Measurements from ENCODE around the gene FAAP100. TPM values are rescaled to one million over a fixed set of nuclear protein-coding genes. Genes with fewer than 3 reads are reported as not detected.

The FAAP100 gene
- total and polyA plus RNA-seq, 7 donors: 6.6 to 27.2 (median 10.9) TPM

- intact Hi-C loops (cut with DNase I): no loop called here
- TF ChIP-seq EP300 (IDR thresholded peaks at IDR 0.05) (no peak), POLR2A (IDR thresholded peaks at IDR 0.05) (no peak), POLR2AphosphoS5 (IDR thresholded peaks at IDR 0.05) (no peak)
- TF ChIP-seq, protein P1, sequence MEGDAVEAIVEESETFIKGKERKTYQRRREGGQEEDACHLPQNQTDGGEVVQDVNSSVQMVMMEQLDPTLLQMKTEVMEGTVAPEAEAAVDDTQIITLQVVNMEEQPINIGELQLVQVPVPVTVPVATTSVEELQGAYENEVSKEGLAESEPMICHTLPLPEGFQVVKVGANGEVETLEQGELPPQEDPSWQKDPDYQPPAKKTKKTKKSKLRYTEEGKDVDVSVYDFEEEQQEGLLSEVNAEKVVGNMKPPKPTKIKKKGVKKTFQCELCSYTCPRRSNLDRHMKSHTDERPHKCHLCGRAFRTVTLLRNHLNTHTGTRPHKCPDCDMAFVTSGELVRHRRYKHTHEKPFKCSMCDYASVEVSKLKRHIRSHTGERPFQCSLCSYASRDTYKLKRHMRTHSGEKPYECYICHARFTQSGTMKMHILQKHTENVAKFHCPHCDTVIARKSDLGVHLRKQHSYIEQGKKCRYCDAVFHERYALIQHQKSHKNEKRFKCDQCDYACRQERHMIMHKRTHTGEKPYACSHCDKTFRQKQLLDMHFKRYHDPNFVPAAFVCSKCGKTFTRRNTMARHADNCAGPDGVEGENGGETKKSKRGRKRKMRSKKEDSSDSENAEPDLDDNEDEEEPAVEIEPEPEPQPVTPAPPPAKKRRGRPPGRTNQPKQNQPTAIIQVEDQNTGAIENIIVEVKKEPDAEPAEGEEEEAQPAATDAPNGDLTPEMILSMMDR (IDR thresholded peaks at IDR 0.05): no peak
- Histone ChIP-seq H3K27me3 (no peaks in the 10 kb centered on the region), H3K9me3 (no peaks in the 10 kb centered on the region), H3K36me3 (peaks cover 14 to 53% (median 31%) of the 10 kb centered on the region in 4 donors), H3K4me1 (peaks cover 0 to 24% (median 17%) of the 10 kb centered on the region in 4 donors), H3K27ac (no peak overlapping the region), H3K4me3 (no peak overlapping the region)
- WGBS, 2 donors: 47 to 85% methylated on average over 9 of the region's 9 CpGs
- DNase-seq: no peak
Measured at GRCh38 chr17:81556175-81556691, 4.1 kb upstream of the FAAP100 start.

GRCh38 chr17:81553616-81554181, 1.5 kb upstream of the FAAP100 start:
- TF ChIP-seq, protein P1 (IDR thresholded peaks at IDR 0.05): no peak
- TF ChIP-seq POLR2AphosphoS5 (IDR thresholded peaks at IDR 0.05) (peak in 1 of 4 donors; percentile 39), EP300 (IDR thresholded peaks at IDR 0.05) (no peak), POLR2A (IDR thresholded peaks at IDR 0.05) (no peak)
- H3K27me3 ChIP-seq: no peaks in the 10 kb centered on the region
- intact Hi-C loops (cut with DNase I): loop anchor here (2.0 to 5.0 kb wide), 3 partner anchors 13 to 49 kb away; no protein-coding TSS in a partner anchor
- peaks cover 0 to 39% (median 26%) of the 10 kb centered on the region in 4 donors for H3K4me1 ChIP-seq
- no peaks in the 10 kb centered on the region for H3K9me3 ChIP-seq
- peaks cover 5 to 48% (median 18%) of the 10 kb centered on the region in 4 donors for H3K36me3 ChIP-seq
- H3K27ac ChIP-seq: peak overlapping the region; percentile 84 to 89 (median 85)
- no peak for DNase-seq
- H3K4me3 ChIP-seq: peak overlapping the region in 3 of 4 donors; percentile 78 to 90 (median 84)
- WGBS, 2 donors: 26 to 30% methylated on average over 24 of the region's 24 CpGs

DNA sequence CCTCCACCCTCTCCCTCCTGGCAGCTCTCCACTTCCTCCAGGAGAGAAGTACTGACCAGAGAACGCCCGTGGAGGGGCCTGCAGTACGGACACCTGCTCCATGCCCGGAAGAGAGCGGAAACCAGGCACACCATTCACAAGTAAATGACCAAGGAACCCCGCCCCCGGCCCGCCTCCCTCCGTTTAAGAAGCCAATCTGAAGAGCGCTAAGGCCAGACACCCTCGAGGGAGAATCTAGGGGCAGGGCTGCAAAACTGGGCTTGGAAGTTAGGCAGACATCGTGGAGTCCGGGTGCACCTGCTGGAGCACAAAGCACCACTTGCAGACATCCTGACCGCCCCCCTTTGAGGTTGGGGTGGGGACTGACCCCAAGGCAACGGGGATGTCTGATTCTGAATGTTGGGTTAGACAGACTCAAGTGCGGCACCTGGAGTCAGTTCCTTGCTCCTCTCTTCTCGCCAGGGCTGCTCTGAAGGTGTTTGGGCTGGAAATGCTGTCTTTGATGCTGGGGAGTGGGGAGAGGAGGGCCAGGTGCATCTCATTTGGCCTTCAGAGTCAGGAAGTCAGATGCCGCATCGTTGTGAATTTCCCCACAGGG, 964 bp upstream of the FAAP100 start:
- H3K27me3 ChIP-seq: no peaks in the 10 kb centered on the region
- TF ChIP-seq EP300 (IDR thresholded peaks at IDR 0.05) (no peak), POLR2AphosphoS5 (IDR thresholded peaks at IDR 0.05) (peak in 1 of 4 donors; percentile 21)
- H3K4me3 ChIP-seq: peak overlapping the region; percentile 73 to 90 (median 81)
- peak overlapping the region; percentile 84 to 89 (median 85) for H3K27ac ChIP-seq
- intact Hi-C loops (cut with DNase I): loop anchor here (2.0 to 5.0 kb wide), 3 partner anchors 14 to 49 kb away; no protein-coding TSS in a partner anchor
- peaks cover 0 to 39% (median 26%) of the 10 kb centered on the region in 4 donors for H3K4me1 ChIP-seq
- H3K9me3 ChIP-seq: no peaks in the 10 kb centered on the region
- H3K36me3 ChIP-seq: peaks cover 2 to 47% (median 16%) of the 10 kb centered on the region in 4 donors
- DNase-seq: peak; percentile 81
- 1% methylated on average over 19 of the region's 19 CpGs for WGBS, 2 donors

DNA sequence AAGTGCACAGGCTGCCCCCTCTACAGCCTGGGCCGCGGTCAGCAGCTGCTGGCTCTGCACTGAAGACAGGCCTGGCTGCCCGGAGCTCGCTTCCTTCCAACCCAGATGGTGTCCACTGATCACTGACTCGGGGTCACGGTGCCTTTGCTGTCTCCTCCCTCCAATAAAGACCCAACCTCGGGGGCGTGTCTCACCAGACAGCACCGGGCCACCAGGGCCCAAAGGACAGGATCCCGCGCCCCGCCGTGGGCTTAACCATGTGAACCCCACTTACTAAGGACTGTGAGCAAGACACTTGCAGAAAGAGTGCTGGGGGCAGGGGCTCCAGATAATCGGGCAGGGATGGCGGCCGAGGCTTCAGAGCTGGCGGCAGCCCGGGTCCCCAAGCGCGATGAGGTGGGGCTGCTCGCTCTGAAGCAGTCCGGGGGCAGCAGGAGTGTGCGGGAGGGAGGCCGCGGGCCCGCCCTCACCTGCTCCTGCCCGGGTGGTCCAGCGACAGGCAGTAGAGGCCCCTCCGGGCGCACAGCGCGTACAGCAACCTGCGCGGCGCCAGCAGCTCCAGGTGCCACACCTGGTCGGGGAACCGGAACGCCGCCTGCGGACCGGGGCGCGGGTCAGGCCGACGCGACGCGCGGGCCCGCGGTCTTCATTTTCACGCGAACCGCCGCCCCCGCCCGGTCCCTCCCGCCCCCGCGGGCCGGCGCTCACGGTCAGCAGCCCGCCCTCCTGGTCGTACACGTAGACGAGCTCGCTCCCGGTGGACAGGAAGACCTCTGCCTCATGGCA, 502 bp downstream of the FAAP100 start:
- Histone ChIP-seq H3K4me1 (peaks cover 0 to 39% (median 26%) of the 10 kb centered on the region in 4 donors), H3K9me3 (no peaks in the 10 kb centered on the region), H3K27me3 (no peaks in the 10 kb centered on the region), H3K36me3 (peaks cover 0 to 47% (median 20%) of the 10 kb centered on the region in 4 donors), H3K4me3 (peak overlapping the region; percentile 73 to 90 (median 81)), H3K27ac (peak overlapping the region; percentile 84 to 89 (median 85))
- no peak for TF ChIP-seq EP300 (IDR thresholded peaks at IDR 0.05)
- no peak for TF ChIP-seq POLR2AphosphoS5 (IDR thresholded peaks at IDR 0.05)
- no peak for TF ChIP-seq POLR2A (IDR thresholded peaks at IDR 0.05)
- TF ChIP-seq, protein P1 (IDR thresholded peaks at IDR 0.05): no peak
- 1 to 2% methylated on average over 69 of the region's 69 CpGs for WGBS, 2 donors
- intact Hi-C loops (cut with DNase I): loop anchor here (2.0 to 5.0 kb wide), 3 partner anchors 15 to 51 kb away; no protein-coding TSS in a partner anchor
- DNase-seq: no peak
